HEK293 (cell line): ENCODE results near the gene ZFYVE21.

Experiments used
- CTCF ChIA-PET: fragments of 350-600 bp; formaldehyde crosslinking; extraction: SDS; loops from one replicate; lab custom pipeline; 2021; ENCODE audit warnings: antibody characterized with exemption; lab: Yijun Ruan, JAX
- POLR2A ChIA-PET: fragments of 300-600 bp; formaldehyde crosslinking; extraction: SDS; loops from one replicate; lab custom pipeline; 2020; ENCODE audit warnings: antibody characterized with exemption, inconsistent platforms; lab: Yijun Ruan, JAX
- H3K27ac ChIP-seq: fragments of 200-500 bp; sonication (Bioruptor generic); 2 replicates; pipeline ENCODE4 v1.5.1; 2014; ENCODE audit warnings: low read depth, low read length, control low read depth, inconsistent platforms; ENCODE audit errors: extremely low read depth
- H3K36me3 ChIP-seq, 2 experiments: fragments of 200-500 bp in 1 of 2; sonication (Bioruptor generic) in 1 of 2; 1 replicate in 1 of 2; 2 replicates in 1 of 2; pipeline ENCODE4 v1.5.1; 2014 to 2017; ENCODE audit warnings: inconsistent platforms in 2 of 2, low read length in 2 of 2; ENCODE audit not compliant: control insufficient read depth in 2 of 2, insufficient read depth in 1 of 2
- H3K4me1 ChIP-seq: fragments of 200-500 bp; sonication (Bioruptor generic); 2 replicates; pipeline ENCODE4 v1.5.1; 2014; ENCODE audit warnings: mild to moderate bottlenecking, low read length, inconsistent platforms; ENCODE audit not compliant: control insufficient read depth, insufficient read depth
- H3K4me3 ChIP-seq: 2 replicates; pipeline ENCODE4 v1.5.1; 2011; ENCODE audit warnings: low read depth, mild to moderate bottlenecking, control low read depth, low read length, moderate library complexity
- H3K9me3 ChIP-seq: fragments of 200-500 bp; sonication (Bioruptor generic); 2 replicates; pipeline ENCODE4 v1.5.1; 2014; ENCODE audit warnings: low read depth, low read length, inconsistent platforms; ENCODE audit not compliant: control insufficient read depth, insufficient read depth
- GLIS2 ChIP-seq: fragments of 450-650 bp; formaldehyde crosslinking; IDR thresholded peaks from 2 replicates; pipeline ENCODE4 v1.5.1; 2016; ENCODE audit warnings: missing biosample characterization, missing genetic modification characterization
- KLF1 ChIP-seq: fragments of 450-650 bp; formaldehyde crosslinking; IDR thresholded peaks from 2 replicates; pipeline ENCODE4 v1.5.1; 2016; ENCODE audit warnings: missing biosample characterization, missing genetic modification characterization
- SCRT1 ChIP-seq: fragments of 450-650 bp; formaldehyde crosslinking; IDR thresholded peaks from 2 replicates; pipeline ENCODE4 v1.5.1; 2016; ENCODE audit warnings: missing biosample characterization, missing genetic modification characterization, borderline replicate concordance
- SCRT2 ChIP-seq: fragments of 450-650 bp; formaldehyde crosslinking; IDR thresholded peaks from 2 replicates; pipeline ENCODE4 v1.5.1; 2016; ENCODE audit warnings: missing biosample characterization, missing genetic modification characterization
- SP2 ChIP-seq: fragments of 450-650 bp; formaldehyde crosslinking; IDR thresholded peaks from 2 replicates; pipeline ENCODE4 v1.5.1; 2016; ENCODE audit warnings: missing biosample characterization, missing genetic modification characterization
- ZNF132 ChIP-seq: fragments of 450-650 bp; formaldehyde crosslinking; IDR thresholded peaks from 2 replicates; pipeline ENCODE4 v1.5.1; 2017; ENCODE audit warnings: missing biosample characterization, missing genetic modification characterization, borderline replicate concordance
- ZNF473 ChIP-seq: fragments of 450-650 bp; formaldehyde crosslinking; IDR thresholded peaks from 2 replicates; pipeline ENCODE4 v1.5.1; 2017; ENCODE audit warnings: missing biosample characterization, missing genetic modification characterization
- ZNF571 ChIP-seq: fragments of 450-650 bp; formaldehyde crosslinking; IDR thresholded peaks from 2 replicates; pipeline ENCODE4 v1.5.0; 2017; ENCODE audit warnings: missing biosample characterization, missing genetic modification characterization
- ZNF768 ChIP-seq: fragments of 450-650 bp; formaldehyde crosslinking; IDR thresholded peaks from 2 replicates; pipeline ENCODE4 v1.5.1; 2018; ENCODE audit warnings: missing biosample characterization, mild to moderate bottlenecking, missing genetic modification characterization
- ZXDB ChIP-seq: fragments of 450-650 bp; formaldehyde crosslinking; IDR thresholded peaks from 2 replicates; pipeline ENCODE4 v1.5.1; 2016; ENCODE audit warnings: missing biosample characterization, missing genetic modification characterization
- TF ChIP-seq, protein P1 (sequence below): fragments of 450-650 bp; formaldehyde crosslinking; IDR thresholded peaks from 2 replicates; pipeline ENCODE4 v1.5.1; 2017; ENCODE audit warnings: missing biosample characterization, missing genetic modification characterization
- TF ChIP-seq, protein P2 (sequence below): fragments of 450-650 bp; formaldehyde crosslinking; IDR thresholded peaks from 2 replicates; pipeline ENCODE4 v1.5.1; 2017; ENCODE audit warnings: missing biosample characterization, missing genetic modification characterization
- TF ChIP-seq, protein P3 (sequence below): fragments of 450-650 bp; formaldehyde crosslinking; IDR thresholded peaks from 2 replicates; pipeline ENCODE4 v1.5.1; 2016; ENCODE audit warnings: missing biosample characterization, missing genetic modification characterization
- TF ChIP-seq, protein P4 (sequence below): fragments of 450-650 bp; formaldehyde crosslinking; IDR thresholded peaks from 2 replicates; pipeline ENCODE4 v1.5.1; 2017; ENCODE audit warnings: missing biosample characterization, mild to moderate bottlenecking, missing genetic modification characterization, moderate library complexity
- TF ChIP-seq, protein P5 (sequence below): IDR thresholded peaks from 2 replicates; pipeline ENCODE4 v1.6.1; 2011; ENCODE audit warnings: mild to moderate bottlenecking, low read depth, low read length, borderline replicate concordance
- TF ChIP-seq, protein P6 (sequence below): fragments of 450-650 bp; formaldehyde crosslinking; IDR thresholded peaks from 2 replicates; pipeline ENCODE4 v1.5.1; 2016; ENCODE audit warnings: missing biosample characterization, missing genetic modification characterization

The ZFYVE21 gene

DNA sequence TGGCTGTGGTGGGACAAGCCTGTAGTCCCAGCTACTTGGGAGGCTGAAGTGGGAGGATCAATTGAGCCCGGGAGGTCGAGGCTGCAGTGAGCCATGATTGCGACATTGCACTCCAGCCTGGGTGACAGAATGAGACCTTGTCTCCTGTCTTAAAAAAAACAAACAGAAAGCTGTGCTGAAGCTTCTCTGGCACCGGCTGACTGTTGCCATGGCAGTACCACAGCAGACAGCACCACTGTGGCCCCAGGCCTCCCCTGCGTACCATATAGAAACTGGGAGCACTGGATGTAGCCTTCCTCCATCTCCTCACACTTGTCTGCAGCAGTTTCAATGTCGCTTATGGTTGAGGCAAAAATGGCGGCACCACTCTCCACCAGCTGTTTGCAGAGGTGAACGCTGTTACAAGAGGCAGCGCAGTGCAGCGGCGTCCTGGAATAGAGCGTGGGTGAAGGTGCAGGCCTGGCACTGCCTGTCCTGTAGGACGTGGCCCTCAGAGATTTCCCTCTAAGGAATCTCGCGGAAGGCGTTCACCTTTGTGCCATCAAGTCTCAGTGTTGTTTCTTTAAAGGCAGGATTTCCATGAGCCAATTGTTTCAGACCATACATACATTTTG, 21.9 kb downstream of the ZFYVE21 start:
- Histone ChIP-seq H3K4me1 (no peaks in the 10 kb centered on the region), H3K36me3 (peaks cover 0 to 96% of the 10 kb centered on the region in 2 experiments; a peak in 2 of 3 replicates), H3K4me3 (no peak overlapping the region), H3K9me3 (no peaks in the 10 kb centered on the region), H3K27ac (no peak overlapping the region)
- no peak for TF ChIP-seq ZXDB (tag by site-specific recombination)
- 0 out of 2 replicates have a peak, but pooled peaks have one; percentile 12 for TF ChIP-seq GLIS2 (tag by site-specific recombination)
- POLR2A ChIA-PET, result interaction anchor here (2.5 kb wide), 1 partner anchor 22 kb away, joined by 6 read pairs; the partner anchor contains the start of genes XRCC3 and ZFYVE21
- CTCF ChIA-PET, result interaction anchor here (0.6 kb wide), 1 partner anchor 14 kb away, joined by 4 read pairs; no protein-coding TSS in a partner anchor

DNA sequence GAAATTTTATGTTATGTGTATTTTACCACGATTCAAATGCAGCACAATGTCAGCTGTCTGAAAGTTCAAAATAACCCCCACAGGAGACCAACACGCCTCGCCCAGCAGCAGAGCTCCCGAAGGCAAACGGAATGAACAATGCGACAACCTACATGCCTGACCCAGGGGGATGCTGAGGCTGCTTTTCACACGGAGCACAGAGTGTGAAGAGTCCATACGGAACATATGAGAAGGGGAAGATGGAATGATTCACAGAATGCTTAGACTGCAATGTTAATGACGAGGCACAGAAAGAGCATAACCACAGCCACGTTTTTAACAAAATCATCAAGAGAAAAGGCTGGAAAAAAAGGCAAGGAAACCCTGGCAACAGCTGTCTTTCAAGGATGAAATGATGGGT, 22.6 kb downstream of the ZFYVE21 start:
- ChIA-PET CTCF (no interaction called here), POLR2A (no interaction called here)
- TF ChIP-seq, protein P1, sequence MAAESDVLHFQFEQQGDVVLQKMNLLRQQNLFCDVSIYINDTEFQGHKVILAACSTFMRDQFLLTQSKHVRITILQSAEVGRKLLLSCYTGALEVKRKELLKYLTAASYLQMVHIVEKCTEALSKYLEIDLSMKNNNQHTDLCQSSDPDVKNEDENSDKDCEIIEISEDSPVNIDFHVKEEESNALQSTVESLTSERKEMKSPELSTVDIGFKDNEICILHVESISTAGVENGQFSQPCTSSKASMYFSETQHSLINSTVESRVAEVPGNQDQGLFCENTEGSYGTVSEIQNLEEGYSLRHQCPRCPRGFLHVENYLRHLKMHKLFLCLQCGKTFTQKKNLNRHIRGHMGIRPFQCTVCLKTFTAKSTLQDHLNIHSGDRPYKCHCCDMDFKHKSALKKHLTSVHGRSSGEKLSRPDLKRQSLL, result no peak
- TF ChIP-seq ZNF473 (tag by site-specific recombination), result no peak
- H3K9me3 ChIP-seq, result no peaks in the 10 kb centered on the region
- no peak overlapping the region for H3K27ac ChIP-seq
- H3K4me3 ChIP-seq, result no peak overlapping the region
- no peaks in the 10 kb centered on the region for H3K4me1 ChIP-seq
- peaks cover 0 to 94% of the 10 kb centered on the region in 2 experiments; a peak in 2 of 3 replicates for H3K36me3 ChIP-seq

DNA sequence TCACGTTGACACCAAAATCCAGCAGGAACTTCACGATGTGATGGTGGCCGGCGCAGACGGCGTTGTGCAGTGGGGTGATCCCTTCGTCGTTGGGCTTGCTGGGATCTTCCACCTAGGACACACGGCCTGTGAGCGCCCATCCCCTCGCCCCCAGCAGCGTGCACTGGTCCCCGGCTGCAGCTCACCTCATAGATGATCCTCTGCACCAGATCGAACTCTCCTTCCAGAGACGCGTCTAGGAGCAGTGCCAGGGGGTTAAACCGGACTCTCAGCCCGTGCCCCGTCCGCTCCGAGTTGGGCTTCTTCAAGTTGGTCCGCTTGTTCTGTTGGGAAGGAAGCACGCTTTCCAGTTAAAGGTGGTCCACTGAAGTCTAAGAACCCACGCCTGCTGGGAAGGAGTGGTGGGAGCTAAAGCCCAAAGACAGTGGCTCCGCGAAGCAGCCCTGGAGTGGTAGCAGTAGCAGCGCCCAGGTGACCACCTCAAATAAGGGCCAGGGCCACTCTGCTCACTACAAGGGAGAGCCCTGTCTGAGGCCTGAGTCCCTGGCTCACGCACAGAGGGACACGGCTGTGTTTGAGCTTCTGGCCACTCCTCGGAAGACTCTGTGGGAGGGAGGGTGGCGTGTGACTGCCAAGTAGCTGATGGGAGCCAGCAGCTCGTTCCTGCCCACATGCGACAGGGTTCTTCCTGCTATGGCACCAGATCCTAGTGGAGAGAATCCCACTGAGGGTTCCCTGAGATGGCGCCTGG, 23.3 kb downstream of the ZFYVE21 start:
- TF ChIP-seq ZNF132 (no peak), SCRT1 (tag by site-specific recombination) (no peak), SCRT2 (tag by site-specific recombination) (no peak), KLF1 (tag by site-specific recombination) (no peak)
- TF ChIP-seq, protein P2, sequence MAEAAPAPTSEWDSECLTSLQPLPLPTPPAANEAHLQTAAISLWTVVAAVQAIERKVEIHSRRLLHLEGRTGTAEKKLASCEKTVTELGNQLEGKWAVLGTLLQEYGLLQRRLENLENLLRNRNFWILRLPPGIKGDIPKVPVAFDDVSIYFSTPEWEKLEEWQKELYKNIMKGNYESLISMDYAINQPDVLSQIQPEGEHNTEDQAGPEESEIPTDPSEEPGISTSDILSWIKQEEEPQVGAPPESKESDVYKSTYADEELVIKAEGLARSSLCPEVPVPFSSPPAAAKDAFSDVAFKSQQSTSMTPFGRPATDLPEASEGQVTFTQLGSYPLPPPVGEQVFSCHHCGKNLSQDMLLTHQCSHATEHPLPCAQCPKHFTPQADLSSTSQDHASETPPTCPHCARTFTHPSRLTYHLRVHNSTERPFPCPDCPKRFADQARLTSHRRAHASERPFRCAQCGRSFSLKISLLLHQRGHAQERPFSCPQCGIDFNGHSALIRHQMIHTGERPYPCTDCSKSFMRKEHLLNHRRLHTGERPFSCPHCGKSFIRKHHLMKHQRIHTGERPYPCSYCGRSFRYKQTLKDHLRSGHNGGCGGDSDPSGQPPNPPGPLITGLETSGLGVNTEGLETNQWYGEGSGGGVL, result no peak
- TF ChIP-seq, protein P3, sequence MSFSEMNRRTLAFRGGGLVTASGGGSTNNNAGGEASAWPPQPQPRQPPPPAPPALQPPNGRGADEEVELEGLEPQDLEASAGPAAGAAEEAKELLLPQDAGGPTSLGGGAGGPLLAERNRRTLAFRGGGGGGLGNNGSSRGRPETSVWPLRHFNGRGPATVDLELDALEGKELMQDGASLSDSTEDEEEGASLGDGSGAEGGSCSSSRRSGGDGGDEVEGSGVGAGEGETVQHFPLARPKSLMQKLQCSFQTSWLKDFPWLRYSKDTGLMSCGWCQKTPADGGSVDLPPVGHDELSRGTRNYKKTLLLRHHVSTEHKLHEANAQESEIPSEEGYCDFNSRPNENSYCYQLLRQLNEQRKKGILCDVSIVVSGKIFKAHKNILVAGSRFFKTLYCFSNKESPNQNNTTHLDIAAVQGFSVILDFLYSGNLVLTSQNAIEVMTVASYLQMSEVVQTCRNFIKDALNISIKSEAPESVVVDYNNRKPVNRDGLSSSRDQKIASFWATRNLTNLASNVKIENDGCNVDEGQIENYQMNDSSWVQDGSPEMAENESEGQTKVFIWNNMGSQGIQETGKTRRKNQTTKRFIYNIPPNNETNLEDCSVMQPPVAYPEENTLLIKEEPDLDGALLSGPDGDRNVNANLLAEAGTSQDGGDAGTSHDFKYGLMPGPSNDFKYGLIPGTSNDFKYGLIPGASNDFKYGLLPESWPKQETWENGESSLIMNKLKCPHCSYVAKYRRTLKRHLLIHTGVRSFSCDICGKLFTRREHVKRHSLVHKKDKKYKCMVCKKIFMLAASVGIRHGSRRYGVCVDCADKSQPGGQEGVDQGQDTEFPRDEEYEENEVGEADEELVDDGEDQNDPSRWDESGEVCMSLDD (tag by site-specific recombination), result no peak
- Histone ChIP-seq H3K4me3 (no peak overlapping the region), H3K4me1 (no peaks in the 10 kb centered on the region), H3K27ac (no peak overlapping the region), H3K36me3 (peaks cover 0 to 91% of the 10 kb centered on the region in 2 experiments; a peak in 2 of 3 replicates), H3K9me3 (no peaks in the 10 kb centered on the region)
- POLR2A ChIA-PET, result no interaction called here
- CTCF ChIA-PET, result no interaction called here

DNA sequence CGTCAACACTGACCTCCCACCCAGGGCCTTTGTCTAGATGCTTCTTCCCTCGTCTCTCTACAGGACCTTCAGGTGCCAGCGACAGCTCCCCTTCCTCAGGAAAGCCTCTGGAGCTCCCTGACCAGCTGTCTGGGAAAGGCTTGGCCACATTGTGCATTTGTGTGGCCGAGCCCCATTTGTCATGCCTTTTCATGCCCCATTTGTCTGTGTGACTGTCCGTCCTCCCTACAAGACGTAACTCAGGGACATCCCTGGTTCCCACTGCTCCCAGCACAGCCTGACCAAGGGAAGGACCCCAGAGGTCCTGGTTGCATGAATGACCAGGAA, 23.8 kb downstream of the ZFYVE21 start:
- Histone ChIP-seq H3K27ac (no peak overlapping the region), H3K9me3 (no peaks in the 10 kb centered on the region), H3K4me1 (no peaks in the 10 kb centered on the region), H3K36me3 (peaks cover 0 to 89% of the 10 kb centered on the region in 2 experiments; a peak in 2 of 3 replicates), H3K4me3 (no peak overlapping the region)
- ChIA-PET CTCF (no interaction called here), POLR2A (no interaction called here)
- TF ChIP-seq ZNF571 (tag by site-specific recombination) (no peak), SP2 (no peak), ZNF768 (tag by site-specific recombination) (no peak), GLIS2 (tag by site-specific recombination) (no peak)
- TF ChIP-seq, protein P4, sequence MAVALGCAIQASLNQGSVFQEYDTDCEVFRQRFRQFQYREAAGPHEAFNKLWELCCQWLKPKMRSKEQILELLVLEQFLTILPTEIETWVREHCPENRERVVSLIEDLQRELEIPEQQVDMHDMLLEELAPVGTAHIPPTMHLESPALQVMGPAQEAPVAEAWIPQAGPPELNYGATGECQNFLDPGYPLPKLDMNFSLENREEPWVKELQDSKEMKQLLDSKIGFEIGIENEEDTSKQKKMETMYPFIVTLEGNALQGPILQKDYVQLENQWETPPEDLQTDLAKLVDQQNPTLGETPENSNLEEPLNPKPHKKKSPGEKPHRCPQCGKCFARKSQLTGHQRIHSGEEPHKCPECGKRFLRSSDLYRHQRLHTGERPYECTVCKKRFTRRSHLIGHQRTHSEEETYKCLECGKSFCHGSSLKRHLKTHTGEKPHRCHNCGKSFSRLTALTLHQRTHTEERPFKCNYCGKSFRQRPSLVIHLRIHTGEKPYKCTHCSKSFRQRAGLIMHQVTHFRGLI (tag by site-specific recombination), result no peak
- TF ChIP-seq, protein P5, sequence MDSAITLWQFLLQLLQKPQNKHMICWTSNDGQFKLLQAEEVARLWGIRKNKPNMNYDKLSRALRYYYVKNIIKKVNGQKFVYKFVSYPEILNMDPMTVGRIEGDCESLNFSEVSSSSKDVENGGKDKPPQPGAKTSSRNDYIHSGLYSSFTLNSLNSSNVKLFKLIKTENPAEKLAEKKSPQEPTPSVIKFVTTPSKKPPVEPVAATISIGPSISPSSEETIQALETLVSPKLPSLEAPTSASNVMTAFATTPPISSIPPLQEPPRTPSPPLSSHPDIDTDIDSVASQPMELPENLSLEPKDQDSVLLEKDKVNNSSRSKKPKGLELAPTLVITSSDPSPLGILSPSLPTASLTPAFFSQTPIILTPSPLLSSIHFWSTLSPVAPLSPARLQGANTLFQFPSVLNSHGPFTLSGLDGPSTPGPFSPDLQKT, result no peak
- TF ChIP-seq, protein P6, sequence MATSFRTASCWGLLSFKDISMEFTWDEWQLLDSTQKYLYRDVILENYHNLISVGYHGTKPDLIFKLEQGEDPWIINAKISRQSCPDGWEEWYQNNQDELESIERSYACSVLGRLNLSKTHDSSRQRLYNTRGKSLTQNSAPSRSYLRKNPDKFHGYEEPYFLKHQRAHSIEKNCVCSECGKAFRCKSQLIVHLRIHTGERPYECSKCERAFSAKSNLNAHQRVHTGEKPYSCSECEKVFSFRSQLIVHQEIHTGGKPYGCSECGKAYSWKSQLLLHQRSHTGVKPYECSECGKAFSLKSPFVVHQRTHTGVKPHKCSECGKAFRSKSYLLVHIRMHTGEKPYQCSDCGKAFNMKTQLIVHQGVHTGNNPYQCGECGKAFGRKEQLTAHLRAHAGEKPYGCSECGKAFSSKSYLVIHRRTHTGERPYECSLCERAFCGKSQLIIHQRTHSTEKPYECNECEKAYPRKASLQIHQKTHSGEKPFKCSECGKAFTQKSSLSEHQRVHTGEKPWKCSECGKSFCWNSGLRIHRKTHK (tag by site-specific recombination), result no peak
